IPS-18a (cell line): ENCODE measurements around the gene TMEM115.

Source experiments
- H3K27ac ChIP-seq: one replicate; pipeline ENCODE4 v1.5.1; 2013; ENCODE audit warnings: low read length
- H3K27me3 ChIP-seq: one replicate; pipeline ENCODE4 v1.6.1; 2013; ENCODE audit warnings: mild to moderate bottlenecking, low read length; ENCODE audit not compliant: control insufficient read depth, insufficient read depth
- H3K36me3 ChIP-seq: one replicate; pipeline ENCODE4 v1.6.1; 2013; ENCODE audit warnings: low read depth, low read length; ENCODE audit not compliant: control insufficient read depth
- H3K4me1 ChIP-seq: one replicate; pipeline ENCODE4 v1.6.1; 2013; ENCODE audit warnings: low read depth, low read length; ENCODE audit not compliant: control insufficient read depth
- H3K4me3 ChIP-seq: one replicate; pipeline ENCODE4 v1.5.1; 2013; ENCODE audit warnings: low read length
- H3K9ac ChIP-seq: one replicate; pipeline ENCODE4 v1.6.1; 2013; ENCODE audit warnings: mild to moderate bottlenecking, low read length, moderate library complexity
- H3K9me3 ChIP-seq: one replicate; pipeline ENCODE4 v1.6.1; 2013; ENCODE audit warnings: low read depth, low read length; ENCODE audit not compliant: control insufficient read depth

TMEM115 gene

GRCh38 chr3:50358355-50358910 lies 888 bp downstream of the TMEM115 start:
- H3K9ac ChIP-seq, result peak overlapping the region; percentile 74
- peaks cover under 1% of the 10 kb centered on the region for H3K27me3 ChIP-seq
- peak overlapping the region; percentile 89 for H3K4me3 ChIP-seq
- peaks cover 21% of the 10 kb centered on the region for H3K36me3 ChIP-seq
- H3K27ac ChIP-seq, result no peak overlapping the region
- H3K4me1 ChIP-seq, result peaks cover 3% of the 10 kb centered on the region
- H3K9me3 ChIP-seq, result no peaks in the 10 kb centered on the region

- H3K27ac ChIP-seq, result no peak overlapping the region
- no peak overlapping the region for H3K9ac ChIP-seq
- H3K36me3 ChIP-seq, result peaks cover 22% of the 10 kb centered on the region
- peak overlapping the region; percentile 31 for H3K4me3 ChIP-seq
- no peaks in the 10 kb centered on the region for H3K27me3 ChIP-seq
- peaks cover 3% of the 10 kb centered on the region for H3K4me1 ChIP-seq
- no peaks in the 10 kb centered on the region for H3K9me3 ChIP-seq
Measured at GRCh38 chr3:50357481-50357880, 1.8 kb downstream of the TMEM115 start.

GRCh38 chr3:50356553-50356952 lies 2.8 kb downstream of the TMEM115 start:
- no peak overlapping the region for H3K9ac ChIP-seq
- peaks cover 22% of the 10 kb centered on the region for H3K36me3 ChIP-seq
- H3K27ac ChIP-seq, result no peak overlapping the region
- H3K4me1 ChIP-seq, result peaks cover 3% of the 10 kb centered on the region
- no peak overlapping the region for H3K4me3 ChIP-seq
- H3K27me3 ChIP-seq, result no peaks in the 10 kb centered on the region
- no peaks in the 10 kb centered on the region for H3K9me3 ChIP-seq

- H3K36me3 ChIP-seq, result peaks cover 22% of the 10 kb centered on the region
- no peak overlapping the region for H3K9ac ChIP-seq
- no peaks in the 10 kb centered on the region for H3K27me3 ChIP-seq
- H3K4me3 ChIP-seq, result no peak overlapping the region
- no peaks in the 10 kb centered on the region for H3K9me3 ChIP-seq
- no peak overlapping the region for H3K27ac ChIP-seq
- peaks cover 7% of the 10 kb centered on the region for H3K4me1 ChIP-seq
Measured at GRCh38 chr3:50355829-50356552, 3.3 kb downstream of the TMEM115 start.

GRCh38 chr3:50354850-50355249 lies 4.5 kb downstream of the TMEM115 start:
- H3K4me3 ChIP-seq, result no peak overlapping the region
- peaks cover 12% of the 10 kb centered on the region for H3K4me1 ChIP-seq
- H3K27ac ChIP-seq, result no peak overlapping the region
- no peak overlapping the region for H3K9ac ChIP-seq
- H3K27me3 ChIP-seq, result no peaks in the 10 kb centered on the region
- H3K36me3 ChIP-seq, result peaks cover 22% of the 10 kb centered on the region
- no peaks in the 10 kb centered on the region for H3K9me3 ChIP-seq

- Histone ChIP-seq H3K36me3 (peaks cover 22% of the 10 kb centered on the region), H3K9me3 (no peaks in the 10 kb centered on the region), H3K4me1 (peaks cover 12% of the 10 kb centered on the region), H3K4me3 (no peak overlapping the region), H3K27me3 (no peaks in the 10 kb centered on the region), H3K9ac (no peak overlapping the region), H3K27ac (no peak overlapping the region)
Measured at GRCh38 chr3:50354186-50354764, 5.0 kb downstream of the TMEM115 start.

- Histone ChIP-seq H3K36me3 (peaks cover 22% of the 10 kb centered on the region), H3K4me1 (peaks cover 12% of the 10 kb centered on the region), H3K9ac (no peak overlapping the region), H3K9me3 (no peaks in the 10 kb centered on the region), H3K4me3 (no peak overlapping the region), H3K27me3 (no peaks in the 10 kb centered on the region), H3K27ac (no peak overlapping the region)
Measured at GRCh38 chr3:50353245-50354004, 5.9 kb downstream of the TMEM115 start.

GRCh38 chr3:50352781-50353180 lies 6.5 kb downstream of the TMEM115 start:
- H3K27ac ChIP-seq, result no peak overlapping the region
- H3K9me3 ChIP-seq, result no peaks in the 10 kb centered on the region
- H3K27me3 ChIP-seq, result no peaks in the 10 kb centered on the region
- no peak overlapping the region for H3K4me3 ChIP-seq
- H3K4me1 ChIP-seq, result peaks cover 9% of the 10 kb centered on the region
- no peak overlapping the region for H3K9ac ChIP-seq
- peaks cover 22% of the 10 kb centered on the region for H3K36me3 ChIP-seq

- peaks cover 8% of the 10 kb centered on the region for H3K4me1 ChIP-seq
- H3K9ac ChIP-seq, result no peak overlapping the region
- H3K27me3 ChIP-seq, result peaks cover 4% of the 10 kb centered on the region
- H3K4me3 ChIP-seq, result peak overlapping the region; percentile 96
- no peak overlapping the region for H3K27ac ChIP-seq
- no peaks in the 10 kb centered on the region for H3K9me3 ChIP-seq
- H3K36me3 ChIP-seq, result peaks cover 19% of the 10 kb centered on the region
Measured at GRCh38 chr3:50351323-50351697, 8.0 kb downstream of the TMEM115 start.

- H3K9me3 ChIP-seq, result no peaks in the 10 kb centered on the region
- H3K9ac ChIP-seq, result peak within 1 kb of the TSS; percentile 49
- H3K4me1 ChIP-seq, result peaks cover 8% of the 10 kb centered on the region
- H3K27me3 ChIP-seq, result peaks cover 9% of the 10 kb centered on the region
- H3K4me3 ChIP-seq, result peak within 1 kb of the TSS; percentile 96
- peaks cover 19% of the 10 kb centered on the region for H3K36me3 ChIP-seq
- H3K27ac ChIP-seq, result no peak within 1 kb of the TSS
Measured at GRCh38 chr3:50350527-50351322, 8.6 kb downstream of the TMEM115 start, which contains the start of the genes CYB561D2 and NPRL2. CYB561D2 (plus strand) TSS chr3:50350862; CDS start chr3:50351434, 572 bp downstream. NPRL2 (minus strand) TSS chr3:50350775; CDS start chr3:50350652, 123 bp downstream.

- Histone ChIP-seq H3K27me3 (peaks cover 11% of the 10 kb centered on the region), H3K4me3 (peak overlapping the region; percentile 96), H3K4me1 (peaks cover 8% of the 10 kb centered on the region), H3K9me3 (no peaks in the 10 kb centered on the region), H3K9ac (peak overlapping the region; percentile 49), H3K36me3 (peaks cover 18% of the 10 kb centered on the region), H3K27ac (no peak overlapping the region)
Measured at GRCh38 chr3:50350213-50350526, 9.2 kb downstream of the TMEM115 start.
